ENCODE results near the gene BCAS1. TPM values are rescaled to one million over a fixed set of nuclear protein-coding genes. Genes with fewer than 3 reads are reported as not detected.

The BCAS1 gene
- total and polyA plus RNA-seq, 12 donors = 0.03 TPM; not detected in 11

- no peaks in the 10 kb centered on the region for H3K36me3 ChIP-seq
- DNase-seq (no peak), ATAC-seq (no peak)
- no peaks in the 10 kb centered on the region for H3K9me3 ChIP-seq
- TF ChIP-seq CTCF (IDR thresholded peaks at IDR 0.05) = no peak
- no peak overlapping the region for H3K4me3 ChIP-seq
- intact Hi-C loops (cut with DNase I) = no loop called here
- H3K27ac ChIP-seq = no peak overlapping the region
- H3K27me3 ChIP-seq = no peaks in the 10 kb centered on the region
- H3K4me1 ChIP-seq = peaks cover 0 to 53% (median 23%) of the 10 kb centered on the region in 9 donors
- WGBS, 2 donors = 82% methylated on average over 7 of the region's 7 CpGs
These were observed 142.4 kb downstream of the BCAS1 start for GRCh38 chr20:53927990-53928389.

GRCh38 chr20:53926428-53927028, 143.9 kb downstream of the BCAS1 start:
- intact Hi-C loops (cut with DNase I) = no loop called here
- 35 to 40% methylated on average over 5 of the region's 5 CpGs for WGBS, 2 donors
- Histone ChIP-seq H3K27me3 (no peaks in the 10 kb centered on the region), H3K9me3 (no peaks in the 10 kb centered on the region), H3K27ac (peak overlapping the region in 5 of 10 donors; percentile 41 to 82 (median 52)), H3K4me1 (peaks cover 0 to 65% (median 30%) of the 10 kb centered on the region in 9 donors), H3K4me3 (no peak overlapping the region), H3K36me3 (no peaks in the 10 kb centered on the region)
- DNase-seq (no peak), ATAC-seq (peak; percentile 44 to 82 (median 56))
- TF ChIP-seq CTCF (IDR thresholded peaks at IDR 0.05) = no peak

GRCh38 chr20:53925651-53926401, 144.6 kb downstream of the BCAS1 start:
- H3K27me3 ChIP-seq = no peaks in the 10 kb centered on the region
- no peaks in the 10 kb centered on the region for H3K36me3 ChIP-seq
- WGBS, 2 donors = 90% methylated on average over 12 of the region's 12 CpGs
- TF ChIP-seq CTCF (IDR thresholded peaks at IDR 0.05) = no peak
- peaks cover 0 to 60% (median 30%) of the 10 kb centered on the region in 9 donors for H3K4me1 ChIP-seq
- H3K27ac ChIP-seq = peak overlapping the region in 5 of 10 donors; percentile 41 to 82 (median 52)
- intact Hi-C loops (cut with DNase I) = no loop called here
- H3K4me3 ChIP-seq = no peak overlapping the region
- DNase-seq (no peak), ATAC-seq (no peak)
- no peaks in the 10 kb centered on the region for H3K9me3 ChIP-seq

GRCh38 chr20:53923566-53924369, 146.6 kb downstream of the BCAS1 start:
- H3K27me3 ChIP-seq = no peaks in the 10 kb centered on the region
- no peak for TF ChIP-seq CTCF (IDR thresholded peaks at IDR 0.05)
- peaks cover 0 to 55% (median 30%) of the 10 kb centered on the region in 9 donors for H3K4me1 ChIP-seq
- ATAC-seq = no peak
- H3K4me3 ChIP-seq = no peak overlapping the region
- no peaks in the 10 kb centered on the region for H3K36me3 ChIP-seq
- H3K27ac ChIP-seq = peak overlapping the region in 7 of 10 donors; percentile 7 to 88 (median 49)
- WGBS, 2 donors = 81 to 85% methylated on average over 7 of the region's 7 CpGs
- no peak for DNase-seq
- intact Hi-C loops (cut with DNase I) = no loop called here
- H3K9me3 ChIP-seq = no peaks in the 10 kb centered on the region
